Stimulated activated CD8-positive, alpha-beta memory T cell treated with anti-CD3 and anti-CD28 coated beads, Interleukin-4, amount 100 ng/mL, for 1 hour (primary cell): ENCODE results near the gene ROPN1L.
"Not testable (repeated sequence)": the region's sequence is repeated elsewhere in the genome, so short reads cannot be mapped to it uniquely, and the experiment has no call there.

Source experiments
- DNase-seq, 2 donors: peaks; one replicate each; pipeline ENCODE4 v3.0.0-alpha.2; 2020; ENCODE audit warnings: low read depth in 2 of 2, low spot score in 1 of 2

The ROPN1L gene

GRCh38 chr5:10478436-10478835 lies 36.8 kb downstream of the ROPN1L start:
- no peak for DNase-seq

- DNase-seq, result no peak
Observed at GRCh38 chr5:10479154-10479721, 37.6 kb downstream of the ROPN1L start.

- DNase-seq, result no peak
Observed at GRCh38 chr5:10480237-10480985, 38.7 kb downstream of the ROPN1L start.

- DNase-seq, result no peak
Observed at GRCh38 chr5:10481241-10481935, 39.7 kb downstream of the ROPN1L start.

GRCh38 chr5:10482791-10483530 lies 41.3 kb downstream of the ROPN1L start:
- no peak for DNase-seq

- DNase-seq, result no peak
Observed at GRCh38 chr5:10484774-10485141, 43.1 kb downstream of the ROPN1L start.

- DNase-seq, result no peak
Observed at GRCh38 chr5:10485142-10485795, 43.6 kb downstream of the ROPN1L start.

GRCh38 chr5:10485897-10486296 lies 44.2 kb downstream of the ROPN1L start:
- no peak for DNase-seq

- no peak for DNase-seq
Observed at GRCh38 chr5:10486511-10487344, 45.0 kb downstream of the ROPN1L start.

GRCh38 chr5:10488144-10488543 lies 46.5 kb downstream of the ROPN1L start:
- DNase-seq, result no peak

- no peak for DNase-seq
Observed at GRCh38 chr5:10489810-10490426, 48.2 kb downstream of the ROPN1L start.

GRCh38 chr5:10490927-10491672 lies 49.4 kb downstream of the ROPN1L start:
- DNase-seq, result no peak

GRCh38 chr5:10491673-10492026 lies 50.0 kb downstream of the ROPN1L start:
- no peak for DNase-seq

- DNase-seq, result no peak
Observed at GRCh38 chr5:10493884-10494283, 52.2 kb downstream of the ROPN1L start.

GRCh38 chr5:10494497-10494896 lies 52.8 kb downstream of the ROPN1L start:
- DNase-seq, result not testable (repeated sequence)

- DNase-seq, result no peak
Observed at GRCh38 chr5:10497554-10497953, 55.9 kb downstream of the ROPN1L start.

GRCh38 chr5:10498350-10498749 lies 56.7 kb downstream of the ROPN1L start:
- no peak for DNase-seq

- DNase-seq, result no peak
Observed at GRCh38 chr5:10499066-10499465, 57.4 kb downstream of the ROPN1L start.

- DNase-seq, result no peak
Observed at GRCh38 chr5:10499776-10500175, 58.1 kb downstream of the ROPN1L start.
